Measurements from ENCODE around the gene SIGLEC11.

DNA sequence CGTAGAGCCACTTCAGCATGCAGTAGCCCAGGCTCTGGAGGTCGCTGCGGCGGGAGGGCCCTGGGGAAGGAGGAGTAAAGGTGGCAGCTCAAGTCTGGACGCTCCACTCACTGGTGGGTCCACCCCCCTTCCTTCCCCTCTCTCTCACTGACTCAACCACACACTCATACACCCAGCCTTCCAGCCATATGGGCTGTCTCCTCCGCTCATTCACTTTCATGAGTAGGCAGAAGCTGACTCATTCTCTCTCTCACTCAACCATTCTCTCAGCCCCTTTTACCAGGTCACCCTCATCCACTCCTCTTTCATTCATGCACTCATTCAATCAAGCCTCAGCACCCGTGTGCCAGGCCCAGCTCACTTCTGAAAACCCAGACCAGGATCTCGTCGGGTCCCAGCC is 27.5 kb upstream of the SIGLEC11 start:
- TF ChIP-seq, protein P1, sequence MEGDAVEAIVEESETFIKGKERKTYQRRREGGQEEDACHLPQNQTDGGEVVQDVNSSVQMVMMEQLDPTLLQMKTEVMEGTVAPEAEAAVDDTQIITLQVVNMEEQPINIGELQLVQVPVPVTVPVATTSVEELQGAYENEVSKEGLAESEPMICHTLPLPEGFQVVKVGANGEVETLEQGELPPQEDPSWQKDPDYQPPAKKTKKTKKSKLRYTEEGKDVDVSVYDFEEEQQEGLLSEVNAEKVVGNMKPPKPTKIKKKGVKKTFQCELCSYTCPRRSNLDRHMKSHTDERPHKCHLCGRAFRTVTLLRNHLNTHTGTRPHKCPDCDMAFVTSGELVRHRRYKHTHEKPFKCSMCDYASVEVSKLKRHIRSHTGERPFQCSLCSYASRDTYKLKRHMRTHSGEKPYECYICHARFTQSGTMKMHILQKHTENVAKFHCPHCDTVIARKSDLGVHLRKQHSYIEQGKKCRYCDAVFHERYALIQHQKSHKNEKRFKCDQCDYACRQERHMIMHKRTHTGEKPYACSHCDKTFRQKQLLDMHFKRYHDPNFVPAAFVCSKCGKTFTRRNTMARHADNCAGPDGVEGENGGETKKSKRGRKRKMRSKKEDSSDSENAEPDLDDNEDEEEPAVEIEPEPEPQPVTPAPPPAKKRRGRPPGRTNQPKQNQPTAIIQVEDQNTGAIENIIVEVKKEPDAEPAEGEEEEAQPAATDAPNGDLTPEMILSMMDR (IDR thresholded peaks at IDR 0.05; ENCODE audit: borderline replicate concordance, extremely low read depth, low read length, poor library complexity, severe bottlenecking), result no peak
- no peak for TF ChIP-seq EZH2 (IDR thresholded peaks at IDR 0.05; ENCODE audit: borderline replicate concordance, low read depth, low read length, severe bottlenecking)

Data from DND-41 (cell line).